Keratinocyte (primary cell): ENCODE results near the gene PIEZO1. TPM values are rescaled to one million over a fixed set of nuclear protein-coding genes. Genes with fewer than 3 reads are reported as not detected.

Experiments
- DNase-seq: peaks from one replicate; pipeline ENCODE4 v3.0.0-alpha.2; 2011; ENCODE audit warnings: low read depth, missing footprints, low spot score
- FAIRE-seq: peaks from 2 replicates; lab custom pipeline; 2011; peaks lifted over from hg19 to GRCh38; lab: Jason Lieb, UNC
- H2AFZ ChIP-seq: 2 replicates; pipeline ENCODE4 v1.6.0; 2012; ENCODE audit warnings: low read length, control low read depth, inconsistent platforms; ENCODE audit not compliant: control insufficient read depth
- H3K27ac ChIP-seq: 2 replicates; pipeline ENCODE4 v1.5.1; 2011; ENCODE audit warnings: low read length; ENCODE audit not compliant: control insufficient read depth, insufficient read depth
- H3K27me3 ChIP-seq: 3 replicates; pipeline ENCODE4 v1.6.0; 2011; ENCODE audit warnings: low read length; ENCODE audit not compliant: control insufficient read depth, insufficient read depth; ENCODE audit errors: extremely low read depth
- H3K36me3 ChIP-seq, 2 experiments: 2 replicates in 1 of 2; 3 replicates in 1 of 2; pipeline ENCODE4 v1.5.1; 2011; ENCODE audit warnings: low read length in 2 of 2, mild to moderate bottlenecking in 1 of 2; ENCODE audit not compliant: control insufficient read depth in 2 of 2, insufficient read depth in 2 of 2; ENCODE audit errors: extremely low read depth in 1 of 2
- H3K4me1 ChIP-seq: 3 replicates; pipeline ENCODE4 v1.5.1; 2011; ENCODE audit warnings: low read length; ENCODE audit not compliant: control insufficient read depth, insufficient read depth; ENCODE audit errors: extremely low read depth
- H3K4me2 ChIP-seq: 3 replicates; pipeline ENCODE4 v1.6.0; 2011; ENCODE audit warnings: low read depth, low read length; ENCODE audit not compliant: control insufficient read depth, insufficient read depth; ENCODE audit errors: extremely low read depth
- H3K4me3 ChIP-seq, 3 experiments: fragments of 200-600 bp in 1 of 3; sonication (generic) in 1 of 3; 2 replicates in 2 of 3; 3 replicates in 1 of 3; pipeline ENCODE4 v1.5.1; 2011 to 2016; ENCODE audit warnings: low read length in 3 of 3, mild to moderate bottlenecking in 3 of 3, control low read depth in 2 of 3, inconsistent platforms in 1 of 3, low read depth in 1 of 3, mixed read lengths in 1 of 3, mixed run types in 1 of 3, moderate library complexity in 1 of 3; ENCODE audit not compliant: control insufficient read depth in 2 of 3, insufficient read depth in 2 of 3; ENCODE audit errors: extremely low read depth in 1 of 3
- H3K79me2 ChIP-seq: 2 replicates; pipeline ENCODE4 v1.6.0; 2012; ENCODE audit warnings: low read length; ENCODE audit not compliant: control insufficient read depth, insufficient read depth
- H3K9ac ChIP-seq: 3 replicates; pipeline ENCODE4 v1.6.0; 2011; ENCODE audit warnings: low read length; ENCODE audit not compliant: control insufficient read depth, insufficient read depth; ENCODE audit errors: extremely low read depth
- H3K9me1 ChIP-seq: 3 replicates; pipeline ENCODE4 v1.6.0; 2011; ENCODE audit warnings: low read length; ENCODE audit not compliant: control insufficient read depth, insufficient read depth; ENCODE audit errors: extremely low read depth
- H3K9me3 ChIP-seq: 2 replicates; pipeline ENCODE4 v1.5.1; 2012; ENCODE audit warnings: low read depth, low read length; ENCODE audit not compliant: control insufficient read depth
- H4K20me1 ChIP-seq: 3 replicates; pipeline ENCODE4 v1.6.0; 2011; ENCODE audit warnings: low read length; ENCODE audit not compliant: control insufficient read depth, insufficient read depth; ENCODE audit errors: extremely low read depth
- CTCF ChIP-seq, 3 experiments: IDR thresholded peaks in 1 of 3; conservative IDR thresholded peaks in 1 of 3; optimal IDR thresholded peaks in 1 of 3; 2 replicates in 2 of 3; 3 replicates in 1 of 3; pipeline versions ENCODE3 to v1.5.1; 2011; ENCODE audit warnings: low read length in 3 of 3, mild to moderate bottlenecking in 3 of 3, moderate library complexity in 2 of 3, control low read depth in 1 of 3, inconsistent platforms in 1 of 3; ENCODE audit not compliant: insufficient read depth in 2 of 3; ENCODE audit errors: extremely low read depth in 1 of 3
- EZH2 ChIP-seq: IDR thresholded peaks from one replicate; pipeline ENCODE4 v1.6.1; 2012; ENCODE audit warnings: inconsistent platforms, mild to moderate bottlenecking, low read length, moderate library complexity
- dilution Hi-C: fragments of 300-500 bp; cut with MboI; formaldehyde crosslinking; loops from one replicate; pipeline ENCODE4 v1.7.0; 2020; ENCODE audit warnings: low sequenced_read_pairs; ENCODE audit not compliant: extremely low pct_ligation_motif_present
- polyA plus RNA-seq, 5 experiments: library from polyadenylated mRNA; depleted of rRNA in 3 of 5; stranded (reverse) in 3 of 5; stranded (forward) in 1 of 5; unstranded in 1 of 5; fragments of >200 nt; gene quantifications; 1 replicate in 1 of 5; 2 replicates in 3 of 5; 3 replicates in 1 of 5; pipeline versions ENCODE4 v1.2.1 to v1.2.3, GENCODE V29; 2011 to 2012; ENCODE audit warnings: missing spikeins in 2 of 5, low read depth in 1 of 5, low replicate concordance in 1 of 5

The PIEZO1 gene
- polyA plus RNA-seq, 1 donor (not counting 4 experiments of a cell fraction or from before 2014, with no cell fraction given) = 62.8 TPM

DNA sequence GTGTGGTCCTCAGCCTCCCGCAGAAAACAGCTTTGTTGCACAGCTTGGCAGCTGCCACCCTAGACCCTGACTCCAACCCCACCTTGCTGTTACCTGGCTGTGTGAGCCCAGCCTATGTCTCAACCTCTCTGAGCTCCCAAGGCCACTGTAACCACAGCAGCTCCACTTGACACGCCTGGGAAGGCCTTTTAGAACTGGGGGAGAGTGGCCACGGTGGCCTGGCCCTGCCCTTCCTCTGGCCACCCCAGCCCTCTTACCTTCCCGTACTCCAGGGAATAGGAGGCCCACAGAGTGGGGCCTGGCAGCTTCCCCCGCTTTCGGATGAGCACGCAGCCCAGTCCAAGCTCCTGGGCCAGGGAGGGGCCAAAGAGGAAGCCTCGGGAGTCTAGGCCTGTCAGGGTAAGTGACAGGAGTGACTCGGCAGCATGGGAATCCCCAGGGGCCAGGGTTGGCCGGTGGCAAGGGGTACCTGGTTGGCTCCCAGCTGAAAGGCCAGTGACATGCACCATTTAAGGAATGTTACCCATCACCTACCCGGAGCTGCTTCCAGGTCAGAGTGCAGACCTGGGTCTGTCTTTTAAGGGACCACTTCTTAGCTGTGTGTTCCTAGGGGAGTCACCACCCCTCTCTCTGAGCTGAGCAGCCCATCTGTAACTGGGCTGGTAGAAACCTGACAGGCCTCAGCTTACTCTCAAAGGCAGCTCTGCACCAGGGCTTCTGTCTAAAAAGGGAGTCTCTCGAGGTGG is 25.3 kb upstream of the PIEZO1 start:
- peaks cover 21% of the 10 kb centered on the region for H3K4me1 ChIP-seq
- dilution Hi-C loops = no loop called here
- H3K4me2 ChIP-seq = peak overlapping the region; percentile 96
- no peaks in the 10 kb centered on the region for H3K9me3 ChIP-seq
- H3K9ac ChIP-seq = peak overlapping the region; percentile 84
- H3K9me1 ChIP-seq = peaks cover 4% of the 10 kb centered on the region
- peaks cover 2% of the 10 kb centered on the region for H4K20me1 ChIP-seq
- peaks cover 13 to 19% of the 10 kb centered on the region in 2 experiments for H3K36me3 ChIP-seq
- H3K79me2 ChIP-seq = peaks cover 19% of the 10 kb centered on the region
- TF ChIP-seq CTCF (optimal IDR thresholded peaks at IDR 0.05 in 1 of 3, IDR thresholded peaks at IDR 0.05 in 1 of 3, conservative IDR thresholded peaks at IDR 0.05 in 1 of 3; ENCODE audit: extremely low read depth in 1 of 3, insufficient read depth in 2 of 3, low read length in 3 of 3) (no peak), EZH2 (no peak)
- no peak overlapping the region for H2AFZ ChIP-seq
- H3K27me3 ChIP-seq = no peaks in the 10 kb centered on the region
- peak overlapping the region; percentile 71 to 78 (median 77) for H3K4me3 ChIP-seq
- FAIRE-seq = no peak
- DNase-seq = no peak
- peak overlapping the region; percentile 72 for H3K27ac ChIP-seq

GRCh38 chr16:88809676-88810165 is 24.7 kb upstream of the PIEZO1 start:
- H3K9me3 ChIP-seq = no peaks in the 10 kb centered on the region
- H3K79me2 ChIP-seq = peaks cover 25% of the 10 kb centered on the region
- dilution Hi-C loops = no loop called here
- peaks cover 4% of the 10 kb centered on the region for H3K9me1 ChIP-seq
- peak overlapping the region in 1 of 3 experiments; percentile 78 for H3K4me3 ChIP-seq
- DNase-seq (no peak), FAIRE-seq (no peak)
- H3K9ac ChIP-seq = no peak overlapping the region
- H3K4me2 ChIP-seq = peak overlapping the region; percentile 96
- no peak overlapping the region for H2AFZ ChIP-seq
- no peaks in the 10 kb centered on the region for H3K27me3 ChIP-seq
- H3K4me1 ChIP-seq = peaks cover 26% of the 10 kb centered on the region
- no peak overlapping the region for H3K27ac ChIP-seq
- H4K20me1 ChIP-seq = peaks cover 2% of the 10 kb centered on the region
- H3K36me3 ChIP-seq = peaks cover 13 to 19% of the 10 kb centered on the region in 2 experiments
- TF ChIP-seq EZH2 (no peak), CTCF (optimal IDR thresholded peaks at IDR 0.05 in 1 of 3, IDR thresholded peaks at IDR 0.05 in 1 of 3, conservative IDR thresholded peaks at IDR 0.05 in 1 of 3; ENCODE audit: extremely low read depth in 1 of 3, insufficient read depth in 2 of 3, low read length in 3 of 3) (no peak)
